Measurements from ENCODE around the gene ENTPD3.
"Not testable (repeated sequence)": the region's sequence is repeated elsewhere in the genome, so short reads cannot be mapped to it uniquely, and the experiment has no call there.

Gene ENTPD3

GRCh38 chr3:40461161-40461560 is 74.2 kb downstream of the ENTPD3 start:
- no peak for DNase-seq (ENCODE audit: low read depth in 2 of 2)

- DNase-seq (ENCODE audit: low read depth in 2 of 2), result not testable (repeated sequence)
These were observed 75.9 kb downstream of the ENTPD3 start for GRCh38 chr3:40462838-40463237.

GRCh38 chr3:40463579-40463978 is 76.6 kb downstream of the ENTPD3 start:
- DNase-seq (ENCODE audit: low read depth in 2 of 2), result no peak

GRCh38 chr3:40464339-40465110 is 77.5 kb downstream of the ENTPD3 start:
- DNase-seq (ENCODE audit: low read depth in 2 of 2), result no peak

GRCh38 chr3:40465111-40465407 is 78.1 kb downstream of the ENTPD3 start:
- DNase-seq (ENCODE audit: low read depth in 2 of 2), result no peak

GRCh38 chr3:40465456-40465855 is 78.5 kb downstream of the ENTPD3 start:
- no peak for DNase-seq (ENCODE audit: low read depth in 2 of 2)

GRCh38 chr3:40468018-40468417 is 81.0 kb downstream of the ENTPD3 start:
- DNase-seq (ENCODE audit: low read depth in 2 of 2), result no peak

GRCh38 chr3:40470701-40471100 is 83.7 kb downstream of the ENTPD3 start:
- DNase-seq (ENCODE audit: low read depth in 2 of 2), result no peak

GRCh38 chr3:40476478-40477470 is 89.8 kb downstream of the ENTPD3 start, which contains the start of gene ZNF619:
TSS of gene ZNF619 (plus strand) at chr3:40477122. CDS start at chr3:40477980, 858 bp downstream.
- peak in 1 of 2 donors; percentile 29 for DNase-seq (ENCODE audit: low read depth in 2 of 2)

GRCh38 chr3:40477666-40478065 is 90.7 kb downstream of the ENTPD3 start:
- no peak for DNase-seq (ENCODE audit: low read depth in 2 of 2)

All from stimulated activated CD8-positive, alpha-beta memory T cell treated with anti-CD3 and anti-CD28 coated beads, Interleukin-15, amount 100 ng/mL, for 4 hours (primary cell).